Epithelial cell of proximal tubule (primary cell): ENCODE measurements around the gene DAZAP1. TPM values are rescaled to one million over a fixed set of nuclear protein-coding genes. Genes with fewer than 3 reads are reported as not detected.

ENCODE experiments used
- DNase-seq: peaks from one replicate; pipeline ENCODE4 v3.0.0-alpha.2; 2011; ENCODE audit warnings: low read depth
- H3K4me3 ChIP-seq: 2 replicates; pipeline ENCODE4 v1.5.1; 2011; ENCODE audit warnings: low read depth, mild to moderate bottlenecking, low read length
- total RNA-seq: library from RNA; depleted of rRNA; stranded (reverse); fragments of >200 nt; gene quantifications from 2 replicates; pipeline ENCODE4 v1.2.3, GENCODE V29; 2015
- TF ChIP-seq, protein P1 (sequence below): conservative IDR thresholded peaks from 2 replicates; pipeline ENCODE4 v1.5.1; 2012; ENCODE audit warnings: low read depth, mild to moderate bottlenecking, low read length

The DAZAP1 gene
- total RNA-seq, 1 donor from 2014 or later: 53.8 TPM

DNA sequence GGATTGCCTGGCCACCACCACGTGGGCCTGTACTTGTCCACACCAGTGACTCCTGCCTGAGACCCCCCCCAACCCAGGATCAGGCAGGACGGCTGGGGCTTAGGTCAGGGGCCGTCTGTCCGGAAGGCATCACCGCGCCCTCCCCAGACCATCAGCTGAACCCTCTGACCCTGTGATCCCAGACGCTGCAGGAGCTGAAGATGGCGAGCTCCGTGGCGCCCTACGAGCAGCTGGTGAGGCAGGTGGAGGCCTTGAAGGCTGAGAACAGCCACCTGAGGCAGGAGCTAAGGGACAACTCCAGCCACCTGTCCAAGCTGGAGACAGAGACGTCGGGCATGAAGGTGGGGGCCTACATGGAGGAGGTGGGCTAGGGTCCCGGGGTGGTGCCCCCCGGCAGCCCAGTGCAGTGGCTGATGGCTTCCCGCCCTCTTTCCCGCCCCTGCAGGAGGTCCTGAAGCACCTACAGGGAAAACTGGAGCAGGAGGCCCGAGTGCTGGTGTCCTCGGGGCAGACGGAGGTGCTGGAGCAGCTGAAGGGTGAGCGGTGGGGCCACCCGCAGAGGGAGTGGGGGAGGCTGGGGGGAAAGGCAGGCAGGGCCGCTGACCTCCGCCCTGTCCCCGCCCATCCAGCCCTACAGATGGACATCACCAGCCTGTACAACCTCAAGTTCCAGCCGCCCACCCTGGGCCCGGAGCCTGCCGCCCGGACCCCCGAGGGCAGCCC lies 45.6 kb downstream of the DAZAP1 start:
- H3K4me3 ChIP-seq: no peak overlapping the region
- TF ChIP-seq, protein P1, sequence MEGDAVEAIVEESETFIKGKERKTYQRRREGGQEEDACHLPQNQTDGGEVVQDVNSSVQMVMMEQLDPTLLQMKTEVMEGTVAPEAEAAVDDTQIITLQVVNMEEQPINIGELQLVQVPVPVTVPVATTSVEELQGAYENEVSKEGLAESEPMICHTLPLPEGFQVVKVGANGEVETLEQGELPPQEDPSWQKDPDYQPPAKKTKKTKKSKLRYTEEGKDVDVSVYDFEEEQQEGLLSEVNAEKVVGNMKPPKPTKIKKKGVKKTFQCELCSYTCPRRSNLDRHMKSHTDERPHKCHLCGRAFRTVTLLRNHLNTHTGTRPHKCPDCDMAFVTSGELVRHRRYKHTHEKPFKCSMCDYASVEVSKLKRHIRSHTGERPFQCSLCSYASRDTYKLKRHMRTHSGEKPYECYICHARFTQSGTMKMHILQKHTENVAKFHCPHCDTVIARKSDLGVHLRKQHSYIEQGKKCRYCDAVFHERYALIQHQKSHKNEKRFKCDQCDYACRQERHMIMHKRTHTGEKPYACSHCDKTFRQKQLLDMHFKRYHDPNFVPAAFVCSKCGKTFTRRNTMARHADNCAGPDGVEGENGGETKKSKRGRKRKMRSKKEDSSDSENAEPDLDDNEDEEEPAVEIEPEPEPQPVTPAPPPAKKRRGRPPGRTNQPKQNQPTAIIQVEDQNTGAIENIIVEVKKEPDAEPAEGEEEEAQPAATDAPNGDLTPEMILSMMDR: no peak
- DNase-seq: no peak

DNA sequence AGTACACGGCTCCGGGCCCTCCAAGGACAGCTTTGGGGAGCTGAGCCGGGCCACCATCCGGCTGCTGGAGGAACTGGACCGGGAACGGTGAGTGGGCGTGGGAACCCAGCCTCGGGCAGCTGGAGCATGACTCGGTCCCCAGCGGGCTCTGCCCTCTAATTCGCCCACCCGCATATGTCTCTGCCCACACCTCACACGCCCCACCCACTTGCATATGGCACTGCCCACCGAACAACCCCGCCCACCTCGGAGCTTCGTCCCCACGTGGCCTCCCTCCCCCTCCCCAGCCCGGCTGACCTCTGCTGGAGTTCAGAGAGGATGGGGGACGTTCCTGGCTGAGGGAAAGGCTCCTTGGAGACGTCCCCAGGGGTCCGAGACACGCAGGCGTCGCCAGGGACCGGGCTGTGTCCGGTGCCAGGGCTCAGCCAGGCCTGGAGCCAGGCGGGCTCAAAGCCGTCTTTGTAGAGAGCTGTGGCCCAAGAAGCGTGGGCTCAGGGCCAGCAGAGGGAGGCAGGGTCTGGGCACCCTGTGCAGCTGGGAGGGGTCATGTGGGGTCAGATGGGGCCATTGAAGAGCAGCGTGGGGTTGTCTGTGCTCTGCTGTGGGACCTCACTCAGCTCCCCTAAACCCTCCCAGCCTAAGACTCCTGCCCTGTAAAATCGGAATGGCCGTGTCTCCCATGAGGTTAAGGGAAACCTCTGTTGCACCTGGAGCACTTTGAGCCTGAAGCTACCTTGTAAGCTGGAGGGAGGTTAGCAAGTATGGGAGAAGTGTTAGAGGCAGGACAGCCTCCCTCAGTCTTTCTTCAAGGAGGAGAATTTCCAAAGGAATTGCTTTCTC lies 46.4 kb downstream of the DAZAP1 start:
- TF ChIP-seq, protein P1: no peak
- DNase-seq: no peak
- no peak overlapping the region for H3K4me3 ChIP-seq

DNA sequence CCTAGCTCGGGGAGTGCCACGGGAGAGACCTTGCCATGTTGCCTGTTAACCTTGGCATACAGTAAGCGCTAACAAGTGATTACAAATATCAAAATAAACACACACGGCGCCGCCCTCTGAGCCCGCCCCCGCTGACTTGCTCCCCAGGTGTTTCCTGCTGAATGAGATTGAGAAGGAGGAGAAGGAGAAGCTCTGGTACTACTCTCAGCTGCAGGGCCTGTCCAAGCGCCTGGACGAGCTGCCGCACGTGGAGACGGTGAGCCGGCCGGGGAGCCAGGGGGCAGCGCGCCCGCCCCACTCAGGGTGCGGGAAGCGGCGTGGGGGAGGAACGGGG lies 47.6 kb downstream of the DAZAP1 start:
- H3K4me3 ChIP-seq: no peak overlapping the region
- no peak for DNase-seq
- TF ChIP-seq, protein P1: no peak

DNA sequence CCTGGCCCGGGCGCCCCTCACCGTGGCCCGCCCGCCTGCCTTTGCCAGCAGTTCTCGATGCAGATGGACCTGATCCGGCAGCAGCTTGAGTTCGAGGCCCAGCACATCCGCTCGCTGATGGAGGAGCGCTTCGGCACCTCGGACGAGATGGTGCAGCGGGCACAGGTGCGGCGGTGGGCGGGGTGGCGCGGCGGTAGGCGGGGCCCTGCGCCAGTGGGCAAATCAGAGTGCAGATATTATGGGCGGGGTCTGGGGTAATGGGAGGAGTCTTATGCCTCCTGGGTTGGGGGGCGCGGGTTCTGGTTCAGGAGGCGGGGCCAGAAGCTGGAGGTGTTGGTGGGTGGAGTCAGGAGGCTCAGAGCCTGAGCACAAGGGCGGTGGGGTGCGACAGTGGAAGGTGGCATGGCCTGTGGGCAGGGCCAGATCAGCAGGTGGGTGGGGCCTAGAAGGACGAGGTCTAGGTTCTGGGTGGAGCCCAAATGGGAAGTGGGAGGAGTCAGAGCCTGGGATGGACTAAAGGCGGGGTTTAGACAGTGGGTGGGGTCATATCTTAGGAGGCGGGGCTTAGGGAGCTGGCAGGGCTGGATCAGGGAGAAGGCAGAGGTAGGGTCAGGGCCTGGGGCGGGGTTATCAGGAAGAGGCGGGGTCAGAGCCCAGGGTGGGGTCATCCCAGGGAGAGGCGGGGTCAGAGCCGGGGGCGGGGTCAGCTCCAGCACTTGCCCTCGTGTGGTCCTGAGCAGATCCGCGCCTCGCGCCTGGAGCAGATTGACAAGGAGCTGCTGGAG lies 48.1 kb downstream of the DAZAP1 start:
- no peak overlapping the region for H3K4me3 ChIP-seq
- peak; percentile 23 for DNase-seq
- TF ChIP-seq, protein P1: no peak

DNA sequence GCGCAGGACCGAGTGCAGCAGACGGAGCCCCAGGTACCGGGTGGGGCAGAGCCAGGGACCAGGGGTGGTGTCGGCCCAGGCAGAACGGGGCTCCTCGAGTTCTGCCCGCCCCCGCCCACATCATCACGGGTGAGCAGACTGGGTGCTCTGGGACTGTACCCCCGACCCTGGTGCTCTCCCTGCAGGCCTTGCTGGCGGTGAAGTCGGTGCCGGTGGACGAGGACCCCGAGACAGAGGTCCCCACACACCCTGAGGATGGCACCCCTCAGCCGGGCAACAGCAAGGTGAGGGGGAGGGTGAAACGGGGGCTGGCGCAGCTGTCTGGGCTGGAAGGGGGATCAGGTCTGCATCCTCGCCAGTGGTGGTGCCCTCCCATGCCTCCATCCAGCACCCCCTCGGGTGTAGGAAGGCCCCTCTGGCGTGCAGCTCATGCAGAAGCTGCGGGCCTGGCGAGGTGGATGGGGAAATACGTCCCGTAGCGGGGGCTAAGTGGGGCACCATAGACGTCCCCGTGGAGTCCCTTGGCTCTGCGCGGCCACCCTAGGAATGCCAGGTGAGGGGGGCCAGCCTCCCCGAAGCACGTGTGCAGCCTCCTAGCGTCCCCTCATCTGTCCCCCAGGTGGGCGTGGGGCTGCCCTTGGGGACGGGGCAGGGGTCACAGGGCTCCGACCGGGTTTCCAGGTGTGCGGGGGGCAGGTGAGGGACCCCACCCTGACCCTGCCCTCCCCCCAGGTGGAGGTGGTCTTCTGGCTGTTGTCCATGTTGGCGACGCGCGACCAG lies 48.9 kb downstream of the DAZAP1 start:
- TF ChIP-seq, protein P1: no peak
- no peak overlapping the region for H3K4me3 ChIP-seq
- DNase-seq: no peak

DNA sequence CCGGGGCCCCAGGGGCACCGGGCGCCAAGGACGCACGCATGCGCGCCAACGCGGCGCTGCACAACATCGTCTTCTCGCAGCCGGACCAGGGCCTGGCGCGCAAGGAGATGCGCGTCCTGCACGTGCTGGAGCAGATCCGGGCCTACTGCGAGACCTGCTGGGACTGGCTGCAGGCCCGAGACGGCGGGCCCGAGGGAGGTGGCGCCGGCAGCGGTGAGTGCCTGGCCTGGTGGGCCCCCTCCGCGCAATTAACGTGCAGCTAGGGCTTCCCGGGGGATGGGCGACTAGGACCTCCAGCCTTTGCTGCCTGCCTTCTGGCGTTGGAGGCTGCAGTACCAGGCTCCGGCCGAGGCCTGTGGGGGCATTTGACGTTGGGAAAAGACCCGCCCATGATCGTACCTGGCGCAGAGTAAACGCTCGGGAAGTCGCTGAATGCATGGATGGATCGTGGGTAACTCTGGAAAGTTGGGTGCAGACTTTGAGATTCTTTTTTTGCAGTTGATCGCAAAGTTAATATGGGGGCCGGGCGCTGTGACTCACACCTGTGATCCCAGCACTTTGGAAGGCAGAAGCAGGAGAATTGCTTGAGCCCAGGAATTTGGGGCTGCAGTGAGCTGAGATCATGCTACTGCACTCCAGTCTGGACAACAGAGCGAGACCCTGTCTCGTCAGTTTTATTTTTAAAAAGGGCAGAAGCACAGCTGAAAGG lies 49.8 kb downstream of the DAZAP1 start:
- no peak for DNase-seq
- TF ChIP-seq, protein P1: no peak
- H3K4me3 ChIP-seq: no peak overlapping the region
